ENCODE measurements around the gene PHF12. TPM values are rescaled to one million over a fixed set of nuclear protein-coding genes. Genes with fewer than 3 reads are reported as not detected.
"Not testable (repeated sequence)": the region's sequence is repeated elsewhere in the genome, so short reads cannot be mapped to it uniquely, and the experiment has no call there.

Gene PHF12
- total and polyA plus RNA-seq, 2 of the 4 experiments (the other 2 are of a cell fraction): 24.4 to 25.6 TPM

DNA sequence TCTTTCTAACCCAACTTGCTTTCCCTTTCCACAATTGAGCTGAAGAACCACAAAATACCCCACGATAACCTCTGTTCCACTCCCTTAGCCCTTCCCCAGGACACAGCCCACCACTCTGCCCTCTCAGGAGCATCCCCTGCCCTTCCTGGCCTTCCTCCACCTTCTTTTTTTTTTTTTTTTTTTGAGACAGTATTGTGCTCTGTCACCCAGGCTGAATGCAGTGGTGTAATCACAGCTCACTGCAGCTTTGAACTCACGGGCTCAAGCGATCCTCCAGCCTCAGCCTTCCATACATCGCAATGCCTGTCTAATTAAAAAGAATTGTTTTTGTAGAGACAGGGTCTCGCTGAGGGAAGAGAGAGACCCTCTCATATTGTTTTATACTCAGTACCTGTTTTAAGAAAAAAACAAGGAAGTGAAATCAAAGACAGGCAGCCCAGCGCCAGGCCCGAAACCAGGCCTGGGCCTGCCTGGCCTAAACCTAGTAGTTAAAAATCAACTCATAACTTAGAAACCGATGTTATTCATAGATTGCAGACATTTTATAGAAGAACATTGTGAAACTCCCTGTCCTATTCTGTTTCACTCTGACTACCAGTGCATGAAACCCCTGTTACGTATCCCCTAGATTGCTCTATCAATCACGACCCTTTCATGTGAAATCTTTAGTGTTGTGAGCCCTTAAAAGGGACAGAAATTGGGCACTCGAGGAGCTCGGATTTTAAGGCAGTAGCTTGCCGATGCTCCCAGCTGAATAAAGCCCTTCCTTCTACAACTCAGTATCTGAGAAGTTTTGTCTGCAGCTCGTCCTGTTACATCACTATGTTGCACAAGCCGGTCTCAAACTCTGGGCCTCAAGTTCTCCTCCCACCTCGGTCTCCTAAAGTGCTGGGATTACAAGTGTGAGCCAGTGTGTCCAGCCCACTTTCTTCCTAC lies 57.8 kb downstream of the PHF12 start:
- CTCF ChIA-PET; H3K27ac ChIP-seq (ENCODE audit: insufficient read depth, low read length); dilution Hi-C loops (cut with HindIII; ENCODE audit: low sequenced_read_pairs, unreplicated experiment); POLR2A ChIA-PET (ENCODE audit: unreplicated experiment); H3K4me1 ChIP-seq (ENCODE audit: control insufficient read depth, insufficient read depth, low read length); H3K56ac ChIP-seq (ENCODE audit: extremely low read depth, insufficient read depth, low read length); H3K9me3 ChIP-seq (ENCODE audit: control insufficient read depth, insufficient read depth, low read length); H3K23ac ChIP-seq (ENCODE audit: low read depth, low read length); intact Hi-C loops (cut with micrococcal nuclease); H3K4me2 ChIP-seq (ENCODE audit: low read depth, low read length); H2BK15ac ChIP-seq (ENCODE audit: low read depth, low read length); H3K4ac ChIP-seq (ENCODE audit: low read depth, low read length); H2BK20ac ChIP-seq (ENCODE audit: low read depth, low read length); H2AFZ ChIP-seq (replicated peaks; ENCODE audit: low read length, poor library complexity); H2AK5ac ChIP-seq (ENCODE audit: low read depth, low read length); in situ Hi-C loops (cut with MboI; ENCODE audit: low sequenced_read_pairs); H3K27me3 ChIP-seq (ENCODE audit: control insufficient read depth, insufficient read depth, low read length); H4K91ac ChIP-seq (ENCODE audit: insufficient read depth, low read depth, low read length); DNase-seq; H3K36me3 ChIP-seq (ENCODE audit: control insufficient read depth, insufficient read depth, low read length); ATAC-seq (ENCODE audit: low read depth); H4K8ac ChIP-seq (ENCODE audit: low read depth in 2 of 2, low read length in 2 of 2); H3K18ac ChIP-seq (ENCODE audit: low read depth, low read length); BruUV-seq (replicated peaks); H3K9ac ChIP-seq (ENCODE audit: low read depth, low read length); H2BK5ac ChIP-seq (ENCODE audit: low read depth, low read length, poor library complexity, severe bottlenecking); H4K5ac ChIP-seq (ENCODE audit: low read depth, low read length); H3K14ac ChIP-seq (replicated peaks; ENCODE audit: low read depth, low read length); H3K4me3 ChIP-seq (ENCODE audit: insufficient read depth, low read depth, low read length); H2BK120ac ChIP-seq (ENCODE audit: low read depth, low read length): not testable (repeated sequence)
- 90% methylated on average over 2 of the region's 16 CpGs; no CpG with 5 or more reads in 1 of the 2 experiments for WGBS, 2 experiments (ENCODE audit: extremely low coverage in 2 of 2, insufficient read length in 1 of 2)
- peaks cover 33% of the 10 kb centered on the region; the same call in 1 of the 2 replicates for H4K20me1 ChIP-seq (ENCODE audit: insufficient read depth, low read length)
- peaks cover 22 to 59% of the 10 kb centered on the region in 2 experiments for H3K79me1 ChIP-seq (ENCODE audit: low read depth in 1 of 2, low read length in 2 of 2)
- peaks cover 17% of the 10 kb centered on the region for H3K9me1 ChIP-seq (ENCODE audit: insufficient read depth, low read length)
- peak overlapping the region; percentile 68 for H2AK9ac ChIP-seq (replicated peaks; ENCODE audit: low read depth, low read length, poor library complexity)
